Fibroblast of lung (primary cell): ENCODE data around the gene LGR4.

Experiments
- CTCF ChIP-seq, 2 donors: IDR thresholded peaks in 1 of 2; conservative IDR thresholded peaks in 1 of 2; 1 replicate in 1 of 2; 2 replicates in 1 of 2; pipeline ENCODE4 v1.5.1; 2011 to 2012; ENCODE audit warnings: low read length in 2 of 2, control low read depth in 1 of 2, inconsistent platforms in 1 of 2, low read depth in 1 of 2, mild to moderate bottlenecking in 1 of 2
- EZH2 ChIP-seq: IDR thresholded peaks from 2 replicates; pipeline ENCODE4 v1.5.1; 2012; ENCODE audit warnings: low read length, control low read depth, mild to moderate bottlenecking; ENCODE audit errors: missing control alignments

GRCh38 chr11:27383645-27384044, 88.9 kb downstream of the LGR4 start:
- no peak for TF ChIP-seq CTCF (conservative IDR thresholded peaks at IDR 0.05 in 1 of 2, IDR thresholded peaks at IDR 0.05 in 1 of 2; ENCODE audit: low read depth in 1 of 2, low read length in 2 of 2)
- TF ChIP-seq EZH2 = no peak
